ENCODE results near the gene SH3BP5L.
"Not testable (repeated sequence)": the region's sequence is repeated elsewhere in the genome, so short reads cannot be mapped to it uniquely, and the experiment has no call there.

Gene SH3BP5L

DNA sequence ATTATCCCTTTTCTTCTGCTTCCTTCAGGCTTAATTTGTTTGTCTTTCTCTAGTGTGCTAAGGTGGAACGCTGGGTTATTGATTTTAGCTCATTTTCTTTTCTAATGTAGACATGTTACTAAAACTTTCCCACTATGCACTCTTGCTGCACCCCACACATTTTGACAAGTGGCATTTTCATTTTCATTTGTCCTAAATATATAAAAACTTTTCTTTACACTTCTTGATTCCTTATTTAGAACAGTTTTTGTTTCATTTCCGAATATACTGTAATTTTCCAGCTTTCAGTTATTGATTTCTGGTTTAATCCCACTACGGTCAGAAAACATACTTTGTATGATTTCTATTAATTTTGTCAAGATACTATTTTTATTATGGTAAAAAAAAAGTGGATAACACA, 25.3 kb downstream of the SH3BP5L start:
- no peak overlapping the region for H3K4me3 ChIP-seq (ENCODE audit: low read length)
- H3K27me3 ChIP-seq (ENCODE audit: control insufficient read depth, insufficient read depth, low read length), result no peaks in the 10 kb centered on the region
- no peak overlapping the region for H3K9ac ChIP-seq (ENCODE audit: low read length)
- H3K4me1 ChIP-seq (ENCODE audit: control insufficient read depth, low read depth, low read length), result no peaks in the 10 kb centered on the region
- H3K9me3 ChIP-seq (ENCODE audit: control insufficient read depth, low read depth, low read length), result peaks cover 46% of the 10 kb centered on the region
- no peak overlapping the region for H3K27ac ChIP-seq (ENCODE audit: low read length)
- no peaks in the 10 kb centered on the region for H3K36me3 ChIP-seq (ENCODE audit: control insufficient read depth, low read depth, low read length)

DNA sequence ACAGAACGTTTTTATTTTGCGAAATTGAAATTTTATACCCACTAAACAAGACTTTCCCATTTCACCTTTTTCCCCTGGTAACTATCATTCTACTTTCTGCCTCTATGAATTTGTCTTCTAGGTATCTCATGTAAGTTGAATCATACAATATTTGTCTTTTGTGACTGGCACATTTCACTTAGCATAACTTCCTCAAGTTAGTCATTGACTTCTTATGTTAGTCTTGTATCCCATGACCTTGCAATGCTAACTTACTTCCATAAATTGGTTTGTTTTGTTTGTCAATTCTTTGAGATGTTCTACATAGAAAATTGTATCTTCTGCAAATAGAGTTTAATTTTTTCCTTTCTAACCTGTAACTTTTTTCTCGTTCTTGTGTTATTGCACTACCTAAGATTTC, 26.9 kb downstream of the SH3BP5L start:
- Histone ChIP-seq H3K9me3 (ENCODE audit: control insufficient read depth, low read depth, low read length) (peaks cover 53% of the 10 kb centered on the region), H3K27me3 (ENCODE audit: control insufficient read depth, insufficient read depth, low read length) (no peaks in the 10 kb centered on the region), H3K36me3 (ENCODE audit: control insufficient read depth, low read depth, low read length) (no peaks in the 10 kb centered on the region), H3K4me3 (ENCODE audit: low read length) (no peak overlapping the region), H3K9ac (ENCODE audit: low read length) (no peak overlapping the region), H3K4me1 (ENCODE audit: control insufficient read depth, low read depth, low read length) (no peaks in the 10 kb centered on the region), H3K27ac (ENCODE audit: low read length) (no peak overlapping the region)

GRCh38 chr1:248794663-248795062, 31.1 kb downstream of the SH3BP5L start:
- H3K36me3 ChIP-seq (ENCODE audit: control insufficient read depth, low read depth, low read length); H3K27ac ChIP-seq (ENCODE audit: low read length); H3K9ac ChIP-seq (ENCODE audit: low read length); H3K27me3 ChIP-seq (ENCODE audit: control insufficient read depth, insufficient read depth, low read length); H3K4me1 ChIP-seq (ENCODE audit: control insufficient read depth, low read depth, low read length); H3K4me3 ChIP-seq (ENCODE audit: low read length): not testable (repeated sequence)
- H3K9me3 ChIP-seq (ENCODE audit: control insufficient read depth, low read depth, low read length), result peaks cover 61% of the 10 kb centered on the region

GRCh38 chr1:248793592-248793991, 32.1 kb downstream of the SH3BP5L start:
- peaks cover 55% of the 10 kb centered on the region for H3K9me3 ChIP-seq (ENCODE audit: control insufficient read depth, low read depth, low read length)
- H3K4me3 ChIP-seq (ENCODE audit: low read length), result no peak overlapping the region
- H3K27me3 ChIP-seq (ENCODE audit: control insufficient read depth, insufficient read depth, low read length), result no peaks in the 10 kb centered on the region
- H3K9ac ChIP-seq (ENCODE audit: low read length), result no peak overlapping the region
- H3K4me1 ChIP-seq (ENCODE audit: control insufficient read depth, low read depth, low read length), result no peaks in the 10 kb centered on the region
- no peaks in the 10 kb centered on the region for H3K36me3 ChIP-seq (ENCODE audit: control insufficient read depth, low read depth, low read length)
- H3K27ac ChIP-seq (ENCODE audit: low read length), result no peak overlapping the region

- Histone ChIP-seq H3K9me3 (ENCODE audit: control insufficient read depth, low read depth, low read length) (peaks cover 54% of the 10 kb centered on the region), H3K9ac (ENCODE audit: low read length) (no peak overlapping the region), H3K27me3 (ENCODE audit: control insufficient read depth, insufficient read depth, low read length) (no peaks in the 10 kb centered on the region), H3K27ac (ENCODE audit: low read length) (no peak overlapping the region), H3K4me1 (ENCODE audit: control insufficient read depth, low read depth, low read length) (no peaks in the 10 kb centered on the region), H3K4me3 (ENCODE audit: low read length) (no peak overlapping the region), H3K36me3 (ENCODE audit: control insufficient read depth, low read depth, low read length) (no peaks in the 10 kb centered on the region)
These were observed 33.4 kb downstream of the SH3BP5L start for GRCh38 chr1:248792342-248792741.

- Histone ChIP-seq H3K9ac (ENCODE audit: low read length) (no peak overlapping the region), H3K27ac (ENCODE audit: low read length) (no peak overlapping the region), H3K36me3 (ENCODE audit: control insufficient read depth, low read depth, low read length) (no peaks in the 10 kb centered on the region), H3K4me3 (ENCODE audit: low read length) (no peak overlapping the region), H3K9me3 (ENCODE audit: control insufficient read depth, low read depth, low read length) (peaks cover 57% of the 10 kb centered on the region), H3K27me3 (ENCODE audit: control insufficient read depth, insufficient read depth, low read length) (no peaks in the 10 kb centered on the region), H3K4me1 (ENCODE audit: control insufficient read depth, low read depth, low read length) (no peaks in the 10 kb centered on the region)
These were observed 34.7 kb downstream of the SH3BP5L start for GRCh38 chr1:248791010-248791409.

DNA sequence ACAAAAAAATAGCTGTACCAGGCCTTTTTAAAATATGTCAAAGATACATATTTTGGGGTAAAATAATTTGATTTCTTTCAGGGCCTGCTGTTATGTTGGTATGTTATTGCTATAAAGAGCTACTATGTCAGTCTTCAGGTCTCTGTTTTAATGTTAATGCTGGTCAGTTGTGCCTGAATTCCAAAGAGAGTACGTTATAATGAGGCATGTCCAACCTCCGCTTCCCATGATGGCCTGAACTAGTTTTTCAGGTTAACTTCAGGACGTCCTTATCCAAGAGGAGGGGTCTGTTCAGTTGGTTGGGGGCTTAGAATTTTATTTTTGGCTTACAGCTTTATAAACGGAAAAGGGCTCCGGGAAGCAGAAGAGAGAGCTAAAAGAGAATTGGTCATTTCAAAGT, 35.3 kb downstream of the SH3BP5L start:
- peaks cover 55% of the 10 kb centered on the region for H3K9me3 ChIP-seq (ENCODE audit: control insufficient read depth, low read depth, low read length)

GRCh38 chr1:248789337-248789736, 36.4 kb downstream of the SH3BP5L start:
- H3K9me3 ChIP-seq (ENCODE audit: control insufficient read depth, low read depth, low read length), result peaks cover 50% of the 10 kb centered on the region
- H3K36me3 ChIP-seq (ENCODE audit: control insufficient read depth, low read depth, low read length); H3K4me3 ChIP-seq (ENCODE audit: low read length); H3K9ac ChIP-seq (ENCODE audit: low read length); H3K4me1 ChIP-seq (ENCODE audit: control insufficient read depth, low read depth, low read length); H3K27me3 ChIP-seq (ENCODE audit: control insufficient read depth, insufficient read depth, low read length); H3K27ac ChIP-seq (ENCODE audit: low read length): not testable (repeated sequence)

More for the DNA sequence above, 35.3 kb downstream of the SH3BP5L start:
- Histone ChIP-seq H3K27ac (ENCODE audit: low read length) (no peak overlapping the region), H3K4me3 (ENCODE audit: low read length) (no peak overlapping the region), H3K9ac (ENCODE audit: low read length) (no peak overlapping the region), H3K4me1 (ENCODE audit: control insufficient read depth, low read depth, low read length) (no peaks in the 10 kb centered on the region), H3K36me3 (ENCODE audit: control insufficient read depth, low read depth, low read length) (no peaks in the 10 kb centered on the region), H3K27me3 (ENCODE audit: control insufficient read depth, insufficient read depth, low read length) (no peaks in the 10 kb centered on the region)

- Histone ChIP-seq H3K9me3 (ENCODE audit: control insufficient read depth, low read depth, low read length) (peaks cover 46% of the 10 kb centered on the region), H3K4me1 (ENCODE audit: control insufficient read depth, low read depth, low read length) (no peaks in the 10 kb centered on the region), H3K36me3 (ENCODE audit: control insufficient read depth, low read depth, low read length) (no peaks in the 10 kb centered on the region), H3K27me3 (ENCODE audit: control insufficient read depth, insufficient read depth, low read length) (no peaks in the 10 kb centered on the region), H3K27ac (ENCODE audit: low read length) (no peak overlapping the region), H3K9ac (ENCODE audit: low read length) (no peak overlapping the region), H3K4me3 (ENCODE audit: low read length) (no peak overlapping the region)
These were observed 37.4 kb downstream of the SH3BP5L start for GRCh38 chr1:248788327-248788726.

DNA sequence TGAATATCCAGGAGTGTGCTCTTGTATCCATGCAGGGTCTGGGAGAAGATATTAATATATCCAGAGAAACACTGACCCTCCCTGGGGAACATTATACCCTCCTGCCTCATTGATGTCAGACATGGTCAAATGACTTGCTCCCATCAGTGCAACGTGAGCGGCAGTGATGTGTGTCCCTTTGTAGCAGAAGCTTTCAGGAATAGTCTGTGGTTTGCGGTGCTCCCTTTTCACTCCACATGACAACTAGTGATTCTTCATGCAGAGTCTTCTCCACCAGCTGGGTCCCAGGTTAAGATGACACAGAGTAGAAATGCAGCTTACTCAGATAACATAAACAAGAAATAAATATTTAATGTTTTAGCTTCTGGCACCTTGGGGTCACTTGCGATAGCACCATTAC, 38.3 kb downstream of the SH3BP5L start:
- no peaks in the 10 kb centered on the region for H3K36me3 ChIP-seq (ENCODE audit: control insufficient read depth, low read depth, low read length)
- no peaks in the 10 kb centered on the region for H3K4me1 ChIP-seq (ENCODE audit: control insufficient read depth, low read depth, low read length)
- H3K9me3 ChIP-seq (ENCODE audit: control insufficient read depth, low read depth, low read length), result peaks cover 41% of the 10 kb centered on the region
- H3K27me3 ChIP-seq (ENCODE audit: control insufficient read depth, insufficient read depth, low read length), result no peaks in the 10 kb centered on the region
- no peak overlapping the region for H3K27ac ChIP-seq (ENCODE audit: low read length)
- H3K9ac ChIP-seq (ENCODE audit: low read length), result no peak overlapping the region
- no peak overlapping the region for H3K4me3 ChIP-seq (ENCODE audit: low read length)

DNA sequence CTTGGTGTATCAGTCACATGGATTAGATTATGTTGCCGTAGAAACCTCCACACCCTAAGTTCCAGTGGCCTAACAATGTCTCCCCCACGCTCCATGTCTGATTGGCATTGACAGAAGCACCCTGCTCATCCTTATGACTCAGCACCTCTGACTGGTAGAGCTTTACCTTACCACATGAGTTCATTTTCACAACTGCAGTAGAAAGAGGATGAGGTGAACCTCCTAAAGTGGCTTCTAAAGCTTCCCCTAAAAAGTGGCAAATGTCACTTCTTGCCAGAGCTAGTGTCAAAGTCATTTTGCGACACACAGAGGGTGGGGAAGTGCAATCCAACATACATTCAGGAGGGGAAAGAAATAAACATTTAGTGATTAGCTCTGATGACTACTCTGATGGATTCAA, 39.6 kb downstream of the SH3BP5L start:
- H3K4me3 ChIP-seq (ENCODE audit: low read length), result no peak overlapping the region

GRCh38 chr1:248783367-248783766, 42.3 kb downstream of the SH3BP5L start:
- no peaks in the 10 kb centered on the region for H3K4me1 ChIP-seq (ENCODE audit: control insufficient read depth, low read depth, low read length)
- H3K9me3 ChIP-seq (ENCODE audit: control insufficient read depth, low read depth, low read length), result peaks cover 38% of the 10 kb centered on the region
- H3K27ac ChIP-seq (ENCODE audit: low read length), result no peak overlapping the region
- H3K4me3 ChIP-seq (ENCODE audit: low read length), result no peak overlapping the region
- no peaks in the 10 kb centered on the region for H3K27me3 ChIP-seq (ENCODE audit: control insufficient read depth, insufficient read depth, low read length)
- no peaks in the 10 kb centered on the region for H3K36me3 ChIP-seq (ENCODE audit: control insufficient read depth, low read depth, low read length)
- H3K9ac ChIP-seq (ENCODE audit: low read length), result no peak overlapping the region

More for the DNA sequence above, 39.6 kb downstream of the SH3BP5L start:
- Histone ChIP-seq H3K4me1 (ENCODE audit: control insufficient read depth, low read depth, low read length) (no peaks in the 10 kb centered on the region), H3K36me3 (ENCODE audit: control insufficient read depth, low read depth, low read length) (no peaks in the 10 kb centered on the region), H3K27ac (ENCODE audit: low read length) (no peak overlapping the region), H3K9ac (ENCODE audit: low read length) (no peak overlapping the region), H3K27me3 (ENCODE audit: control insufficient read depth, insufficient read depth, low read length) (no peaks in the 10 kb centered on the region), H3K9me3 (ENCODE audit: control insufficient read depth, low read depth, low read length) (peaks cover 31% of the 10 kb centered on the region)

All from iPS-18a (cell line).